Effector CD8-positive, alpha-beta T cell (primary cell): ENCODE data around the gene LINC00305.

ENCODE experiments used
- DNase-seq: peaks from one replicate; lab custom pipeline; 2025; lab: John Stamatoyannopoulos, UW

The LINC00305 gene

DNA sequence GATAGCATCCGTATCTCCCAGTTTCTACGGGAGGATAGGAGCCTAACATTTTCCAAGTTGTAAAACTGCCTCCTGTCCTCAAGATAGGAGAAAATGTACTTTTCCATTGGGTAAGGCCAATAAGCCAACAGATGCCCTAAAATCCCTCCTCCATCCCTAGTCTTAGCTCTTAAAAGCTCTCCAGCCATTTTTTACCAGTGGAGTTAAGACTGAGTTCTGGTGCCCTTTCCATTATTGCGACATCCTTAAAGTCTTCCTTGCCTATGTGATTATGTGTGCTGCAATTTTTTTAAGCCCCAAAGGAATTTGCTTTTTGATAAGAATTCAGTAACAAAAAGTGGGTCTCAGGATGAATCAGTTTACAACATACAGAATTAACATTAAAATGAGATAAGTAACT is 33.0 kb downstream of the LINC00305 start:
- DNase-seq, result no peak

- DNase-seq, result no peak
These were observed 36.9 kb downstream of the LINC00305 start for GRCh38 chr18:64111950-64112349.

- DNase-seq, result no peak
These were observed 38.0 kb downstream of the LINC00305 start for GRCh38 chr18:64110692-64111480.

- DNase-seq, result no peak
These were observed 44.9 kb downstream of the LINC00305 start for GRCh38 chr18:64103986-64104385.

GRCh38 chr18:64100116-64100922 is 48.6 kb downstream of the LINC00305 start:
- no peak for DNase-seq

DNA sequence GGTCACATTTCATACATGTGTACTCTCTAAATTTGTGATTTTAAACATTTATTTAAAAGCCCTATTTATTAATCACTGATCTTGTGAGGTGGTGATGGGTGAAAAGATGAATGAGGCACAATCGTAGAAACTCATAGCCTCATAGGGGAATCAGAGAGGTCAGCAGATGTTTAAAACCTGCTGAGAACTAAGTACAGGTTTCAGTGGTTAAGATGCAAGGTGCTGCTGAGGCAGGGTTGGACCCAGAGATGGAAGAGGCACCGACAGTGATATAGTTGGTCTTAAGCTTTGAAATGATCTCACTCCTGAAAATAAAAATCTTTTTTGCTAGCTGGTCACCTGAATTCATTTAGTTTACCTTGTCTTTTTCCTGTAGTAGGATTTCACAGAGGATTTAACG is 49.6 kb downstream of the LINC00305 start:
- DNase-seq, result no peak

DNA sequence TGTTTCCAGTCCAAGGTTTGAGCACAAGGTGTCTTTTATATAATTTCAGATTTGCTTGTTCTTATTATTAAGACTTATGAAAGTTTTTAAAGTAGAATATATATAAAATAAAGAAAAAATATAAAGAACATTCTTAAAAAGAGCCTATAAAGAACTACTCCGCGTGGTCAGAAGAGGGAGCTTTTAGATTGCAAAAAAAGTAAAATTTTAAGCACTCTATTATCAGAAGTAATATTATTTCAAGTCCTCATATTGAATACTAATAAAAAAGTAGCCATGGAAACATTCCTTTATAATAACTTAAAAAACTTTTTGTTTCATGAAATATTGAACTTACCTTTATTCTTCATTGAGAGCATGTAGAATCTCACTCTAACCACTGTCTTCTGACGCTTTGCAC is 51.4 kb downstream of the LINC00305 start:
- DNase-seq, result no peak

DNA sequence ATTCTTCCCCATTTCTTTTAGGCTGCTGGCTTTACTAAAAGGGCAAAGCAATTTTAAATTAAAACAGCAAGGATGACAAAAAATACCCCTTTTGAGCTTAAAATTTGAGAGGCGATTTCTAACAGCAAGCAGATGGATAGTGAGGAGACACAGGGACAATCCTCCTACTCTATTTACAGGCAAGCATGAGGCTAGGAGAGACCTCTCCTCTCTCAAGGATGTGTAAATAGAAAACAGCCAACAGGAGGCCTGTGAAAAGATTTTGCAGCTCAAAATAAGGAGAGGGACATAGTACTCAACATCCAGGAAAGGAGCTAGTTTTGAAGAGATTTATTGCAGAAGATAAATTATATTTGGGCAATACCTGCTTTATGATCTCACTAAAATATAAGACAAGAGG is 53.8 kb downstream of the LINC00305 start:
- DNase-seq, result no peak

- DNase-seq, result no peak
These were observed 54.7 kb downstream of the LINC00305 start for GRCh38 chr18:64094210-64094609.

- no peak for DNase-seq
These were observed 57.4 kb downstream of the LINC00305 start for GRCh38 chr18:64091526-64091925.

DNA sequence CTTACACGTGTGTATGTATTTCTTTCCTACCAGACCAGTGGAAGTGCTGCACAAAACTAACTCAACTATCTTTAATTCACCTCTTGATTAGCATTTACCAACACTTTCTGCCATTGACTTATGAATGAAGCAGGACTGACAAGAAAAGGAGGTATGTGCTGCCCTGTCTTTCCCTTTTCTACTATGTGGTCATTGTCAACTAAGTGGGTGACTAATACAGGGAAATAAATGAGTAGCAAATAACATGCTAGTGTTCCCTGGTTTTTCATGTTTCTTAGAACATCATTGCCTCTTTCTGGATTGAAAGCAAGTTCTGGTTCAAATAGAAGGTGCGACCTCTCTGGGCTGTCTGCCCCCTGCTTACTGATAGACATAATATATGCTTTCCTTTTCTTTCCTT is 58.0 kb downstream of the LINC00305 start:
- DNase-seq, result no peak

GRCh38 chr18:64083916-64084315 is 65.0 kb downstream of the LINC00305 start:
- no peak for DNase-seq

DNA sequence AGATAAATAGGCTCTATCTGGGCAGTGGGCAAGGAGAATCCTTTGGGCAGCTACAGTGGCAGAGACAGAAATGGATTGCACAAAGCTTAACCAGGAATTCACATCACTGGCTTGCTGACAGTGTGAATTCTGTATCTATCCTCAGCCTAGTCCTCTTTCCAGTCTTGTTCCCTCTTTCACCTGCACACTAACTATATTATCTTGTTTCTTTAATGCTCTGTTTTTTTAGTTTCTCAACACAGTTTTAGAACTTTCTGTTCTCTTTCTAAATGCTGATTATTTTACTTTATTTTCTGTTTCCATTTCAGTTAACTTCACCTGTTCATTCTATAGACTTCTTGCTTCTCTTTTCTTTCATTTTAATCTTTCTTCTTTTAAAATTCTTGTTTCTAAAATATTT is 66.4 kb downstream of the LINC00305 start:
- no peak for DNase-seq

GRCh38 chr18:64082054-64082453 is 66.8 kb downstream of the LINC00305 start:
- DNase-seq, result no peak

GRCh38 chr18:64073971-64074370 is 74.9 kb downstream of the LINC00305 start:
- no peak for DNase-seq

DNA sequence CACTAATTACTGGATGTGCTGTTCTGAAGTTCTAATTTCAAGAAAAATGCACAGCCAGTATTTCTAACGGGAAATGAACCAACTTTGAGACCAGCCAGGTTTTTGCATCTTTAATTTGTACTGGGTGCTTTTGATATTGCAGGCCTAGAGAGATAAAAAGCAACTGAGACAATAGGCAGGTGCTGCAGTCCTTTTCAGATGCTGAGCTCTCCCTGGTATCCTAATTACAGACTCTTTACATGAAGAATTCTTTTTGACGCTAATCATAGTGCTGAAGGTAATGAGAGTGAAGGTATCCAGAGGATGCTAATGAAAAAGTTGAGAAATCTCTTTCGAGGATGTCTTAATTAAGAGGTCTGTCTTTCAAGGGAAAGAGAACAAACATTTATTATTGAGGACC is 93.9 kb downstream of the LINC00305 start:
- DNase-seq, result no peak

- no peak for DNase-seq
These were observed 95.6 kb downstream of the LINC00305 start for GRCh38 chr18:64053246-64053645.

DNA sequence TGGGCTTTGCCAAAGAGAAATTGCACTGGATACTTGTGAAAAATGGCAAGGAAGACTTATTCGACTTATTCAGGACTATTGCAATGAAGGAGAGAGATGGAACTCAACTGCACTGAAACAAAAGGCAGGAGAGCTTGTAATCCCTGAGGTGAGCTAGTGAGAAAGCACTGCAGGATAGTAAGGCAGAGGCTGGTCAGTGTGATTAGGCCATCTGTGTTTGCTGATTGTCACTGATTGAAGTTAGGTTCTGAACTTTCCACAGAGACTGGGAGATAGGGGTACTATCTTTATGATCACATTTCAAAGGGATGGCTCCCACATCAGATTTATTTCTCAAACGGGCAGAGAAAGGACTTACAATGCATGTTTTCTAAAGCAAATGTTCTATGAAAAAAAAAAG is 96.1 kb downstream of the LINC00305 start:
- DNase-seq, result no peak

- no peak for DNase-seq
These were observed 104.3 kb downstream of the LINC00305 start for GRCh38 chr18:64044616-64045015.

DNA sequence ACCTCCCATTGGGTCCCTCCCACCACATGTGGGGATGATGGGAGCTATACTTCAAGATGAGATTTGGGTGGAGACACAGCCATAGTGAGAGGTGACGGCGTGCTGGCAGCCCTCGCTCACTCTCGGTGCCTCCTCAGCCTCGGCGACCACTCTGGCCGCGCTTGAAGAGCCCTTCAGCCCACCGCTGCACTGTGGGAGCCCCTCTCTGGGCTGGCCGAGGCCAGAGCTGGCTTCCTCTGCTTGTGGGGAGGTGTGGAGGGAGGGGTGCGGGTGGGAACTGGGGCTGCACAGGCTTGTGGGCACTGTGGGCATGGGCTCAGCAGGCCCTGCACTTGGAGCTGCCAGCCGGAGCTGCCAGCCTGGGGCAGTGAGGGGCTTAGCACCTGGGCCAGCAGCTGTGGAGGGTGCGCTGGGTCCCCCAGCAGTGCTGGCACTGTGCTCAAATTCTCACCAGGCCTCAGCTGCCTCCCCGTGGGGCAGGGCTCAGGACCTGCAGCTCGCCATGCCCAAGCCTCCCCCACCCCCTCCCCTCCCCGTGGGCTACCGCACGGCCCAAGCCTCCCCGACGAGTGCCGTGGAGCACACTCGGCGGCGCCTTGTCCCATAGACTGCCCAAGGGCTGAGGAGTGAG is 106.0 kb downstream of the LINC00305 start:
- DNase-seq, result no peak

DNA sequence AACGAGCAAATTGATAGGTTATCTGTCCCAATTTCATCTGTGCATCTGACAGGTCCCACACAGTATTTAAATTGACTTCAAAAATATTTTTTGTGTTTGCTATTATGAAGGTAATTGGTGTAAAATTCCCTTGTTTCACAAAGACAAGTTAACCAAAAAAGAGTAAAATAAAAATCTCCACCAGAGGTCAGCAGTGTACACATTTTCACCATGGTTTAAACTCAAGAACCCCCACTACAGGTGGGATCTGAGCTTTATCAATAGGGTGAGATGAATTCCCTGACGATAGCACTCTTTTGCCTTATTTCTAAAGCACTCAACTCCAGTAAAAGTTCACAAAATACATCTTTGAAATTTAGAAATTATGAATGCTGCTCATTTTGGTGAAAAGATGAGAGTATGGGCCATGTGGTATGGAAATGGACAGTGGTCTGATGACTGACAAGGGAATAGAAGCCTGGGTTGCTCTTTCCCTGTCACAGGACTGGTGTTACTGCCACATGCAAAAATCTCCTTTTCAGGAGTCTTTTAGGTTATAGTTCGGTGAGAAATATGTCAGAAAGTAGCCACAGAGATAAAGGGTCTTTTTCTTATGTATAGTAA is 111.0 kb downstream of the LINC00305 start:
- no peak for DNase-seq

DNA sequence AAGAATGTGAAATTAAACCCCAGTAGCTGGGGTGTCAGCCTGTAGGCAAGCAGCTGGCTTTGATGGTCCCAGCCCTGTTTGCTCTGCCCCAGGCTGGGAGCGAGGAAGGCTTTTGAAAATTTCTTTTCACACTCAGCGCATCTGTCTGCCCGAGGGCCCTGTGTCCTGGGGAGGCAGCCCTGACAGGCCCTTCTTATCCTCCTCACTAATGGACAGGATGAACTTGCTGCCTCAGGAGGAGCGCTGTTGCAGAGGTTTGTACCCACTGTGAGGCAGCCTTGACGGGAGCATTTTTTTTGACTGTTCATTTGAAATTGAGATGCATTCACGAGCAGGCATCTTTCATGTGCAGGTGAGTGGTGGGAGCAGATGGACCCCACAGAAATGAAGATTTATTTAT is 116.6 kb downstream of the LINC00305 start:
- DNase-seq, result no peak
